HEK293 (cell line): ENCODE data around the gene SMTNL1.

Experiments used
- CTCF ChIA-PET: fragments of 350-600 bp; formaldehyde crosslinking; extraction: SDS; loops from one replicate; lab custom pipeline; 2021; ENCODE audit warnings: antibody characterized with exemption; lab: Yijun Ruan, JAX
- POLR2A ChIA-PET: fragments of 300-600 bp; formaldehyde crosslinking; extraction: SDS; loops from one replicate; lab custom pipeline; 2020; ENCODE audit warnings: antibody characterized with exemption, inconsistent platforms; lab: Yijun Ruan, JAX
- H3K27ac ChIP-seq: fragments of 200-500 bp; sonication (Bioruptor generic); 2 replicates; pipeline ENCODE4 v1.5.1; 2014; ENCODE audit warnings: low read depth, low read length, control low read depth, inconsistent platforms; ENCODE audit errors: extremely low read depth
- H3K36me3 ChIP-seq, 2 experiments: fragments of 200-500 bp in 1 of 2; sonication (Bioruptor generic) in 1 of 2; 1 replicate in 1 of 2; 2 replicates in 1 of 2; pipeline ENCODE4 v1.5.1; 2014 to 2017; ENCODE audit warnings: inconsistent platforms in 2 of 2, low read length in 2 of 2; ENCODE audit not compliant: control insufficient read depth in 2 of 2, insufficient read depth in 1 of 2
- H3K4me1 ChIP-seq: fragments of 200-500 bp; sonication (Bioruptor generic); 2 replicates; pipeline ENCODE4 v1.5.1; 2014; ENCODE audit warnings: mild to moderate bottlenecking, low read length, inconsistent platforms; ENCODE audit not compliant: control insufficient read depth, insufficient read depth
- H3K4me3 ChIP-seq: 2 replicates; pipeline ENCODE4 v1.5.1; 2011; ENCODE audit warnings: low read depth, mild to moderate bottlenecking, control low read depth, low read length, moderate library complexity
- H3K9me3 ChIP-seq: fragments of 200-500 bp; sonication (Bioruptor generic); 2 replicates; pipeline ENCODE4 v1.5.1; 2014; ENCODE audit warnings: low read depth, low read length, inconsistent platforms; ENCODE audit not compliant: control insufficient read depth, insufficient read depth
- CTCF ChIP-seq: fragments of 450-650 bp; formaldehyde crosslinking; IDR thresholded peaks from 2 replicates; pipeline ENCODE4 v1.5.1; 2016; ENCODE audit warnings: missing biosample characterization, missing genetic modification characterization
- GFI1B ChIP-seq: fragments of 450-650 bp; formaldehyde crosslinking; IDR thresholded peaks from 2 replicates; pipeline ENCODE4 v1.5.1; 2016; ENCODE audit warnings: missing biosample characterization, missing genetic modification characterization
- MYNN ChIP-seq: fragments of 450-650 bp; formaldehyde crosslinking; IDR thresholded peaks from 2 replicates; pipeline ENCODE4 v1.5.1; 2016; ENCODE audit warnings: missing biosample characterization, missing genetic modification characterization, borderline replicate concordance
- REPIN1 ChIP-seq: fragments of 450-650 bp; formaldehyde crosslinking; IDR thresholded peaks from 2 replicates; pipeline ENCODE4 v1.5.1; 2017; ENCODE audit warnings: missing biosample characterization, missing genetic modification characterization, low read depth
- ZBTB10 ChIP-seq: fragments of 450-650 bp; formaldehyde crosslinking; IDR thresholded peaks from 2 replicates; pipeline ENCODE4 v1.5.1; 2016; ENCODE audit warnings: missing biosample characterization, missing genetic modification characterization
- ZBTB26 ChIP-seq: fragments of 450-650 bp; formaldehyde crosslinking; optimal IDR thresholded peaks from 2 replicates; pipeline ENCODE3; 2016; ENCODE audit warnings: missing biosample characterization, mild to moderate bottlenecking, missing genetic modification characterization
- ZNF214 ChIP-seq: fragments of 450-650 bp; formaldehyde crosslinking; IDR thresholded peaks from 2 replicates; pipeline ENCODE4 v1.5.1; 2017; ENCODE audit warnings: missing biosample characterization, mild to moderate bottlenecking, missing genetic modification characterization, borderline replicate concordance
- ZNF571 ChIP-seq: fragments of 450-650 bp; formaldehyde crosslinking; IDR thresholded peaks from 2 replicates; pipeline ENCODE4 v1.5.0; 2017; ENCODE audit warnings: missing biosample characterization, missing genetic modification characterization
- ZNF624 ChIP-seq: fragments of 450-650 bp; formaldehyde crosslinking; IDR thresholded peaks from 2 replicates; pipeline ENCODE4 v1.5.1; 2017; ENCODE audit warnings: missing biosample characterization, missing genetic modification characterization
- ZNF654 ChIP-seq: fragments of 450-650 bp; formaldehyde crosslinking; IDR thresholded peaks from 2 replicates; pipeline ENCODE4 v1.5.1; 2016; ENCODE audit warnings: low read depth, missing biosample characterization, missing genetic modification characterization
- ZSCAN16 ChIP-seq: fragments of 450-650 bp; formaldehyde crosslinking; IDR thresholded peaks from 2 replicates; pipeline ENCODE4 v1.5.1; 2016; ENCODE audit warnings: missing biosample characterization, missing genetic modification characterization
- TF ChIP-seq, protein P1 (sequence below): fragments of 450-650 bp; formaldehyde crosslinking; IDR thresholded peaks from 2 replicates; pipeline ENCODE4 v1.5.1; 2016; ENCODE audit warnings: missing biosample characterization, missing genetic modification characterization
- TF ChIP-seq, protein P2 (sequence below): fragments of 450-650 bp; formaldehyde crosslinking; IDR thresholded peaks from 2 replicates; pipeline ENCODE4 v1.5.1; 2017; ENCODE audit warnings: missing biosample characterization, missing genetic modification characterization

The SMTNL1 gene

DNA sequence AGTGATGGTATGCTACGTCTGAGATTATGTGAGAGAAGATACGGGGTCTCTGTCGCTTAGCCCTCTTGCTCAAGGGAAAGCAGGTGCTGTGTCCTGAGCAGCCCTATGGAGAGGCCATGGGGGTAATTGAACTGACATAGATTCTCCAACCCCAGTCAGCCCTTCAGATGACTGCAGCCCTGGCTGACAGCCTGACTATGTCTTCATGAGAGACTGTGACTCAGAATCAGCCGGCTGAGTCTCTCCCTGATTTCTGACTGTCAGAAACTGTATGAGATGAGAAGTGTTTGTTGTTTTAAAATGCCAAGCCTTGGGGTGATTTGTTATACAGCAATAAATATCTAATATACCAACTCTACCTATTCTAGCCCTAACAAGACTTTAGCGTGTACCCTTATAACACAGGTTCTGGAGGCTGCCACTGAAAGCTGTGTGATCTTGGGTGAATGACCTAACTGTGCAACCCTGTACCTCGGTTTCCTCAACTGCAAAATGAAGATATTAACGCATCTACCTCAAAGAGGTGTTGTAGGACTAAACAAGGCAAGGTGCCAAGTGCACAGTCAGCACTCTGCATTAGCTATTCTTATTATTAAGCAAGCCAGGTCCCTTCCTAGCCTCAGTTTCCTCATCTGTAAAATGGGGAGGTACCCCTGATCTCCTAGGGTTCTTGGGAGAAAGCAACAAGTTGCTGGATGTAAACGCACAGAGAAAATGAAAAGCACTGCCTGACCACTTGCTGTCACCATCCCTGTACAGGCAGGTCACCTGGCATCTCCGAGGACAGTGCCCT lies 46.7 kb upstream of the SMTNL1 start:
- no peaks in the 10 kb centered on the region for H3K9me3 ChIP-seq
- no peak overlapping the region for H3K4me3 ChIP-seq

GRCh38 chr11:57491371-57492061 lies 45.9 kb upstream of the SMTNL1 start:
- CTCF ChIA-PET, result interaction anchor here (0.6 to 10.1 kb wide), 18 partner anchors 8 to 231 kb away, joined by 3 to 218 read pairs (median 6); partner anchors contain the start of gene TIMM10
- no peak overlapping the region for H3K27ac ChIP-seq
- no peaks in the 10 kb centered on the region for H3K4me1 ChIP-seq
- H3K4me3 ChIP-seq, result no peak overlapping the region
- TF ChIP-seq ZNF654 (tag by site-specific recombination) (peak; percentile 10; the same call in 1 of the 2 replicates), ZNF571 (tag by site-specific recombination) (no peak), CTCF (tag by site-specific recombination) (peak; percentile 39; the same call in 1 of the 2 replicates), MYNN (tag by site-specific recombination) (no peak)
- TF ChIP-seq, protein P1, sequence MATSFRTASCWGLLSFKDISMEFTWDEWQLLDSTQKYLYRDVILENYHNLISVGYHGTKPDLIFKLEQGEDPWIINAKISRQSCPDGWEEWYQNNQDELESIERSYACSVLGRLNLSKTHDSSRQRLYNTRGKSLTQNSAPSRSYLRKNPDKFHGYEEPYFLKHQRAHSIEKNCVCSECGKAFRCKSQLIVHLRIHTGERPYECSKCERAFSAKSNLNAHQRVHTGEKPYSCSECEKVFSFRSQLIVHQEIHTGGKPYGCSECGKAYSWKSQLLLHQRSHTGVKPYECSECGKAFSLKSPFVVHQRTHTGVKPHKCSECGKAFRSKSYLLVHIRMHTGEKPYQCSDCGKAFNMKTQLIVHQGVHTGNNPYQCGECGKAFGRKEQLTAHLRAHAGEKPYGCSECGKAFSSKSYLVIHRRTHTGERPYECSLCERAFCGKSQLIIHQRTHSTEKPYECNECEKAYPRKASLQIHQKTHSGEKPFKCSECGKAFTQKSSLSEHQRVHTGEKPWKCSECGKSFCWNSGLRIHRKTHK, result no peak
- TF ChIP-seq, all 188 proteins: peak for 2
- Histone ChIP-seq H3K9me3 (no peaks in the 10 kb centered on the region), H3K36me3 (peaks cover 0 to 24% of the 10 kb centered on the region in 2 experiments; a peak in 1 of 3 replicates)
- POLR2A ChIA-PET, result no interaction called here

More for the DNA sequence above, 46.7 kb upstream of the SMTNL1 start:
- ChIA-PET CTCF (interaction anchor here (0.9 to 10.1 kb wide), 13 partner anchors 7 to 232 kb away, joined by 3 to 218 read pairs (median 6); partner anchors contain the start of gene TIMM10), POLR2A (no interaction called here)
- no peaks in the 10 kb centered on the region for H3K4me1 ChIP-seq
- no peak overlapping the region for H3K27ac ChIP-seq
- TF ChIP-seq GFI1B (tag by site-specific recombination), result no peak
- TF ChIP-seq, all 188 proteins: peak for 0
- peaks cover 0 to 21% of the 10 kb centered on the region in 2 experiments; a peak in 1 of 3 replicates for H3K36me3 ChIP-seq

DNA sequence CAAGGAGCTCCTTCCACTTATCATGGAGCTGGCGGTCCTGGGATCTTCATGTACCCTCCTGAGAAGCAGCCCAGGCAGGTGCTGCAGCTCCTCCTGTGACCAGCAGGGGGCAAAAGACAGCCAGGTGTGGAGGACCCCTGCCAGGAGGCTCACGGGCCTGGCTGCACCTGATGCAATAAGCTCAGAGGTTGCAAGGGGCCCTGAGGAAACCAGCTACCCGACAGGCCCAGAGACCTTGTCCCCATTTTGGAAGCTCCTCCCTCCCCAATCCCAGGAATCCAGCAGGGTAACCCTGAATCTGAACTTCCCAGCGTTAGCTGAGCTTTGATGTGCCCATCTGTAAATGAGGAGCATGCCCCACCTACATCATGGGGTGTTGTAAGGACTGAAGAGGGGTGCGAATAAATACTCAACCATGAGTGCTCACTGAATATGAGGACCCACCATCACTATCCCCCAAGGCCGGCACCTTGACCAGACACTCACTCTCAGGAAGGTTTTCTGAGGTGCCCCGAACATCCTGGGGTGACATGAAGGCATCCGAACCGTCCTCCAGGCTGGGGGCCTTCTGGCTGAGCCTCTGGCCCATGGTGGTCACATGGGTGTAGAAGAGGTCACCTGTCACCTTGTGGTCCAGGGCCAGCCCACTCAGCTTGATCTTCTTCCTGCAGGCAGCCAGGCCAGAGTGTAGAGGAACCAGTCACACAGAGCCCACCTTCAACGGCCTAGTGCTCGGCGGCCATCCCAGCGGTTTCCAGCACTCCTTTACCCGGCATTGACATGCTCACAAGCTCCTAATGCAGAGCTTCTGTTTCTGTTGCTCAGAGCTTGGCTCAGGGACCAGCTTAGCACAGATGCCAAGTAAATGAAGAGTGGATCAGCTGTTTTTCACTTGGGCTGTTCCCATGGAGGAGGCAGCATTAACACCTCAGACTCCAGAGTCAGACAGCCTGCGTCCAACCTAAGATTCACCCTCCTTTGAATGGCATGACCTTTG lies 43.6 kb upstream of the SMTNL1 start:
- no peak overlapping the region for H3K4me3 ChIP-seq
- H3K9me3 ChIP-seq, result no peaks in the 10 kb centered on the region
- POLR2A ChIA-PET, result interaction anchor here (0.6 to 2.2 kb wide), 11 partner anchors 9 to 155 kb away, joined by 3 to 15 read pairs (median 4); partner anchors contain the start of genes RTN4RL2 and SLC43A1
- CTCF ChIA-PET, result interaction anchor here (0.5 to 10.1 kb wide), 55 partner anchors 8 to 1665 kb away, joined by 3 to 218 read pairs (median 5); partner anchors contain the start of genes RTN4RL2, SLC43A1, TIMM10 and TNKS1BP1
- peak overlapping the region; percentile 21; the same call in 1 of the 2 replicates for H3K27ac ChIP-seq
- no peaks in the 10 kb centered on the region for H3K4me1 ChIP-seq
- H3K36me3 ChIP-seq, result peaks cover 0 to 24% of the 10 kb centered on the region in 2 experiments; a peak in 1 of 3 replicates
- TF ChIP-seq ZNF624 (tag by site-specific recombination) (no peak), ZBTB10 (tag by site-specific recombination) (0 out of 2 replicates have a peak, but pooled peaks have one; percentile 16), ZBTB26 (tag by site-specific recombination) (no peak), ZSCAN16 (tag by site-specific recombination) (no peak), REPIN1 (tag by site-specific recombination) (no peak), ZNF214 (tag by site-specific recombination) (no peak)
- TF ChIP-seq, protein P2, sequence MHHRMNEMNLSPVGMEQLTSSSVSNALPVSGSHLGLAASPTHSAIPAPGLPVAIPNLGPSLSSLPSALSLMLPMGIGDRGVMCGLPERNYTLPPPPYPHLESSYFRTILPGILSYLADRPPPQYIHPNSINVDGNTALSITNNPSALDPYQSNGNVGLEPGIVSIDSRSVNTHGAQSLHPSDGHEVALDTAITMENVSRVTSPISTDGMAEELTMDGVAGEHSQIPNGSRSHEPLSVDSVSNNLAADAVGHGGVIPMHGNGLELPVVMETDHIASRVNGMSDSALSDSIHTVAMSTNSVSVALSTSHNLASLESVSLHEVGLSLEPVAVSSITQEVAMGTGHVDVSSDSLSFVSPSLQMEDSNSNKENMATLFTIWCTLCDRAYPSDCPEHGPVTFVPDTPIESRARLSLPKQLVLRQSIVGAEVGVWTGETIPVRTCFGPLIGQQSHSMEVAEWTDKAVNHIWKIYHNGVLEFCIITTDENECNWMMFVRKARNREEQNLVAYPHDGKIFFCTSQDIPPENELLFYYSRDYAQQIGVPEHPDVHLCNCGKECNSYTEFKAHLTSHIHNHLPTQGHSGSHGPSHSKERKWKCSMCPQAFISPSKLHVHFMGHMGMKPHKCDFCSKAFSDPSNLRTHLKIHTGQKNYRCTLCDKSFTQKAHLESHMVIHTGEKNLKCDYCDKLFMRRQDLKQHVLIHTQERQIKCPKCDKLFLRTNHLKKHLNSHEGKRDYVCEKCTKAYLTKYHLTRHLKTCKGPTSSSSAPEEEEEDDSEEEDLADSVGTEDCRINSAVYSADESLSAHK, result peak; percentile 69; the same call in 1 of the 2 replicates
